Peyer's patch (tissue), 4 donors: Measurements from ENCODE around the gene FYB1.

Experiments
- CTCF ChIP-seq, 6 experiments: fragments of 450-650 bp in 4 of 6; fragments of 200-600 bp in 2 of 6; sonication (generic) in 1 of 6; IDR thresholded peaks; one replicate each; pipeline ENCODE4 v1.5.1; 2017 to 2019; ENCODE audit warnings: antibody characterized with exemption in 6 of 6, mild to moderate bottlenecking in 3 of 6, moderate library complexity in 1 of 6
- POLR2A ChIP-seq, 2 donors: fragments of 450-650 bp; IDR thresholded peaks; one replicate each; pipeline ENCODE4 v1.5.1; 2017; ENCODE audit warnings: antibody characterized with exemption in 2 of 2, mild to moderate bottlenecking in 2 of 2, moderate library complexity in 2 of 2

GRCh38 chr5:39217365-39218281, 1.7 kb downstream of the FYB1 start:
- no peak for TF ChIP-seq POLR2A (IDR thresholded peaks at IDR 0.05)
- TF ChIP-seq CTCF (IDR thresholded peaks at IDR 0.05), result peak; percentile 89 to 98 (median 94)
